BE2C (cell line): ENCODE results near the gene NR1H2.
"Not testable (repeated sequence)": the region's sequence is repeated elsewhere in the genome, so short reads cannot be mapped to it uniquely, and the experiment has no call there.

Source experiments
- DNase-seq: peaks from one replicate; pipeline ENCODE4 v3.0.0-alpha.2; 2020
- H3K27me3 ChIP-seq: fragments of 250-450 bp; sonication (Bioruptor Pico); 2 replicates; pipeline ENCODE4 v1.5.1; 2020; ENCODE audit warnings: mild to moderate bottlenecking
- H3K36me3 ChIP-seq: fragments of 250-450 bp; sonication (Bioruptor Pico); 2 replicates; pipeline ENCODE4 v1.5.1; 2020; ENCODE audit warnings: mild to moderate bottlenecking
- H3K4me1 ChIP-seq: fragments of 250-450 bp; sonication (Bioruptor Pico); 2 replicates; pipeline ENCODE4 v1.5.1; 2020
- H3K4me3 ChIP-seq: 2 replicates; pipeline ENCODE4 v1.5.1; 2011; ENCODE audit warnings: low read depth, low read length
- H3K9me3 ChIP-seq: fragments of 250-450 bp; sonication (Bioruptor Pico); 2 replicates; pipeline ENCODE4 v1.5.1; 2020
- CTCF ChIP-seq: IDR thresholded peaks from 2 replicates; pipeline ENCODE4 v1.5.1; 2012; ENCODE audit warnings: mild to moderate bottlenecking, low read depth, low read length

NR1H2 gene

GRCh38 chr19:50329146-50329925, 46.9 kb upstream of the NR1H2 start, which contains the start of gene KCNC3:
KCNC3 (minus strand) TSS chr19:50329377; CDS start chr19:50329082, 295 bp downstream.
- DNase-seq: peak; percentile 100
- Histone ChIP-seq H3K4me1 (peaks cover 4% of the 10 kb centered on the region), H3K4me3 (peak within 1 kb of the TSS; percentile 41)

GRCh38 chr19:50329926-50330294, 46.3 kb upstream of the NR1H2 start:
- H3K9me3 ChIP-seq, DNase-seq, H3K4me1 ChIP-seq, H3K27me3 ChIP-seq, H3K36me3 ChIP-seq: not testable (repeated sequence)
- peak overlapping the region; percentile 41 for H3K4me3 ChIP-seq

More at GRCh38 chr19:50329146-50329925, 46.9 kb upstream of the NR1H2 start, which contains the start of gene KCNC3:
- no peaks in the 10 kb centered on the region for H3K36me3 ChIP-seq
- TF ChIP-seq CTCF: no peak
- no peaks in the 10 kb centered on the region for H3K9me3 ChIP-seq
- H3K27me3 ChIP-seq: no peaks in the 10 kb centered on the region

- no peak for TF ChIP-seq CTCF
- Histone ChIP-seq H3K4me3 (peak overlapping the region; percentile 45), H3K9me3 (no peaks in the 10 kb centered on the region), H3K27me3 (no peaks in the 10 kb centered on the region), H3K36me3 (no peaks in the 10 kb centered on the region), H3K4me1 (no peaks in the 10 kb centered on the region)
- DNase-seq: peak; percentile 97
Observed at GRCh38 chr19:50330365-50331078, 45.7 kb upstream of the NR1H2 start.

GRCh38 chr19:50331221-50331993, 44.9 kb upstream of the NR1H2 start:
- no peaks in the 10 kb centered on the region for H3K4me1 ChIP-seq
- peak overlapping the region; percentile 45 for H3K4me3 ChIP-seq
- no peak for DNase-seq
- no peaks in the 10 kb centered on the region for H3K36me3 ChIP-seq
- no peak for TF ChIP-seq CTCF
- no peaks in the 10 kb centered on the region for H3K27me3 ChIP-seq
- H3K9me3 ChIP-seq: no peaks in the 10 kb centered on the region

GRCh38 chr19:50331994-50332243, 44.3 kb upstream of the NR1H2 start:
- no peak for DNase-seq
- Histone ChIP-seq H3K27me3 (no peaks in the 10 kb centered on the region), H3K4me3 (no peak overlapping the region), H3K4me1 (no peaks in the 10 kb centered on the region), H3K36me3 (no peaks in the 10 kb centered on the region), H3K9me3 (no peaks in the 10 kb centered on the region)
- no peak for TF ChIP-seq CTCF

GRCh38 chr19:50332244-50333038, 43.8 kb upstream of the NR1H2 start:
- Histone ChIP-seq H3K9me3 (no peaks in the 10 kb centered on the region), H3K36me3 (no peaks in the 10 kb centered on the region), H3K4me1 (no peaks in the 10 kb centered on the region), H3K4me3 (no peak overlapping the region), H3K27me3 (no peaks in the 10 kb centered on the region)
- no peak for DNase-seq
- TF ChIP-seq CTCF: no peak
